ENCODE data around the gene CNNM1.

- TF ChIP-seq, protein P1, sequence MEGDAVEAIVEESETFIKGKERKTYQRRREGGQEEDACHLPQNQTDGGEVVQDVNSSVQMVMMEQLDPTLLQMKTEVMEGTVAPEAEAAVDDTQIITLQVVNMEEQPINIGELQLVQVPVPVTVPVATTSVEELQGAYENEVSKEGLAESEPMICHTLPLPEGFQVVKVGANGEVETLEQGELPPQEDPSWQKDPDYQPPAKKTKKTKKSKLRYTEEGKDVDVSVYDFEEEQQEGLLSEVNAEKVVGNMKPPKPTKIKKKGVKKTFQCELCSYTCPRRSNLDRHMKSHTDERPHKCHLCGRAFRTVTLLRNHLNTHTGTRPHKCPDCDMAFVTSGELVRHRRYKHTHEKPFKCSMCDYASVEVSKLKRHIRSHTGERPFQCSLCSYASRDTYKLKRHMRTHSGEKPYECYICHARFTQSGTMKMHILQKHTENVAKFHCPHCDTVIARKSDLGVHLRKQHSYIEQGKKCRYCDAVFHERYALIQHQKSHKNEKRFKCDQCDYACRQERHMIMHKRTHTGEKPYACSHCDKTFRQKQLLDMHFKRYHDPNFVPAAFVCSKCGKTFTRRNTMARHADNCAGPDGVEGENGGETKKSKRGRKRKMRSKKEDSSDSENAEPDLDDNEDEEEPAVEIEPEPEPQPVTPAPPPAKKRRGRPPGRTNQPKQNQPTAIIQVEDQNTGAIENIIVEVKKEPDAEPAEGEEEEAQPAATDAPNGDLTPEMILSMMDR (conservative IDR thresholded peaks at IDR 0.05 in 1 of 2, IDR thresholded peaks at IDR 0.05 in 1 of 2; ENCODE audit: extremely low read depth in 1 of 2, insufficient read depth in 1 of 2, low read depth in 1 of 2, low read length in 2 of 2): no peak
- TF ChIP-seq EZH2 (IDR thresholded peaks at IDR 0.05; ENCODE audit: borderline replicate concordance, low read length): no peak
These were observed 65.7 kb downstream of the CNNM1 start for GRCh38 chr10:99394761-99395386.
